Measurements from ENCODE around the gene C6orf52.

Gene C6orf52

GRCh38 chr6:10643201-10643651, 51.2 kb downstream of the C6orf52 start:
- no peak for DNase-seq

GRCh38 chr6:10641528-10641927, 52.9 kb downstream of the C6orf52 start:
- DNase-seq = no peak

GRCh38 chr6:10640412-10640811, 54.0 kb downstream of the C6orf52 start:
- no peak for DNase-seq

- DNase-seq = no peak
Observed at GRCh38 chr6:10633216-10633615, 61.2 kb downstream of the C6orf52 start.

GRCh38 chr6:10630178-10630577, 64.2 kb downstream of the C6orf52 start:
- no peak for DNase-seq

GRCh38 chr6:10627800-10628199, 66.6 kb downstream of the C6orf52 start:
- no peak for DNase-seq

DNA sequence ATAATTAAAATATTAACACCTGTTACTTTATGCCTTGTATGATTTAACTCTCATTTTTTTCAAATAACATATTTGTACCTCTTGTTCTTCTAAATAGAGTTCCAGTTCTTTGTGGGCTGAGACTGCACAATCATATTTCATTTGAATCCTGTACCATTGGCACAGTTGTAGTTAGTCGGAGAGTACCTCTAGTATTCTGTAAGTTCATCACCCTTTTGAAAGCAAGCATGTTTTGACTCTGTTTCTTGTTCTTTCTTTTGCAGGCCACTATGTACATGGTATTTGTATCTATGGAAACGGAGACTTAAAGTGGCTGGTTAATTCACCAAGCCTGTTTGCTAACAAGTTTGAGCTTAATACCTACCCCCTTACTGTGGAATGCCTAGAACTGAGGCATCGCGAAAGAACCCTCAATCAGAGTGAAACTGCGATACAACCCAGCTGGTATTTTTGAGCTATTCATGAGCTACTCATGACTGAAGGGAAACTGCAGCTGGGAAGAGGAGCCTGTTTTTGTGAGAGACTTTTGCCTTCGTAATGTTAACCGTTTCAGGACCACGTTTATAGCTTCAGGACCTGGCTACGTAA, 68.2 kb downstream of the C6orf52 start:
- no peak for DNase-seq

DNA sequence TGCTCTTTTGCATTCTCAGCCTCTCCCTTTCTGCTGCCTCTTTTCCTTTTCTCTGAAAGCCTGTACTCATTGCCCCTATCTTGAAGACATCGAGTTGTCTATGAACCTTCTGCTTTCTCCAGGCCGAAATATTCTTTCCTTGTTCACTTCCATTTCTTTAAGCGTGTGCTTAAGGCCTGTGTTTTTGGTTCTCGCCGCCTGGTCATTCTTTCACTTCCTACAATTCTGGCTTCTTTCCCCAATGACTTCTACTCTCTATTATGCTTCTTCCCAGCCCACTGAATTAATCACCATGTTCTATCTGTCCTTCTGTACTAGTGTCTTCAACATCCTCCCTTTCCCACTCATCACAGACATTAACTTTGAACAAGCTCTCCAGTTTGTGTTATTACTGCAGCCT, 69.6 kb downstream of the C6orf52 start:
- no peak for DNase-seq

- no peak for DNase-seq
Observed at GRCh38 chr6:10621847-10622246, 72.6 kb downstream of the C6orf52 start.
